ENCODE data around the gene PRUNE2. TPM values are rescaled to one million over a fixed set of nuclear protein-coding genes. Genes with fewer than 3 reads are reported as not detected.

The PRUNE2 gene
- total and polyA plus RNA-seq, 2 of the 13 experiments (the other 11 are each of a cell fraction or from before 2014, with no cell fraction given): 0.02 TPM; not detected in 1

GRCh38 chr9:76617497-76618175 lies 288.3 kb downstream of the PRUNE2 start:
- H3K27me3 ChIP-seq (ENCODE audit: control insufficient read depth in 1 of 2, insufficient read depth in 2 of 2, low read length in 2 of 2): 0 out of 5 replicates have a peak, but pooled peaks cover 0 to 3% of the 10 kb centered on the region in 2 experiments
- H3K9me3 ChIP-seq (ENCODE audit: low read length): no peaks in the 10 kb centered on the region
- intact Hi-C loops (cut with micrococcal nuclease; ENCODE audit: unreplicated experiment): no loop called here
- 52% methylated on average over 3 of the region's 3 CpGs for WGBS (ENCODE audit: low lambda C conversion rate)
- ATAC-seq (no peak), FAIRE-seq (no peak), DNase-seq (ENCODE audit: low spot score) (no peak)
- no peak overlapping the region for H3K9ac ChIP-seq (ENCODE audit: insufficient read depth, low read depth, low read length)
- no peak overlapping the region for H3K27ac ChIP-seq (ENCODE audit: extremely low read length, insufficient read depth, low read length)
- no TSS peak for BruUV-seq (replicated peaks)
- no peak overlapping the region for H3K4me2 ChIP-seq (ENCODE audit: low read depth, low read length)
- H3K36me3 ChIP-seq (replicated peaks in 1 of 2; ENCODE audit: control insufficient read depth in 1 of 2, insufficient read depth in 2 of 2, low read length in 2 of 2): no peaks in the 10 kb centered on the region
- in situ Hi-C loops (cut with HindIII; ENCODE audit: extremely low pct_ligation_motif_present, low pct_unique_long_range_greater_than_20kb): no loop called here
- no peaks in the 10 kb centered on the region for H3K79me2 ChIP-seq (ENCODE audit: insufficient read depth, low read length)
- ChIA-PET POLR2A (no interaction called here), CTCF (ENCODE audit: low intra/inter-chr PET ratio, low total read pairs) (no interaction called here)
- H3K4me3 ChIP-seq (replicated peaks in 1 of 3; ENCODE audit: insufficient read depth in 1 of 3, low read depth in 2 of 3, low read length in 3 of 3): no peak overlapping the region
- H4K20me1 ChIP-seq (ENCODE audit: insufficient read depth, low read length): no peaks in the 10 kb centered on the region
- H3K4me1 ChIP-seq (ENCODE audit: insufficient read depth, low read length): peaks cover 21% of the 10 kb centered on the region
- no peak overlapping the region for H2AFZ ChIP-seq (ENCODE audit: low read length)
- no peak for TF ChIP-seq ZNF7 (CRISPR knock-in tag; IDR thresholded peaks at IDR 0.05)
- no peak for TF ChIP-seq TEAD2 (CRISPR knock-in tag; IDR thresholded peaks at IDR 0.05)
- no peak for TF ChIP-seq NFYC (CRISPR knock-in tag; IDR thresholded peaks at IDR 0.05)
- TF ChIP-seq ZNF207 (IDR thresholded peaks at IDR 0.05; ENCODE audit: borderline replicate concordance): no peak
- no peak for TF ChIP-seq MBD4 (IDR thresholded peaks at IDR 0.05; ENCODE audit: borderline replicate concordance, low read length)
- no peak for TF ChIP-seq IRF2 (CRISPR knock-in tag; IDR thresholded peaks at IDR 0.05)
- TF ChIP-seq ZBTB3 (CRISPR knock-in tag; IDR thresholded peaks at IDR 0.05; ENCODE audit: borderline replicate concordance, low read depth): no peak
- TF ChIP-seq, protein P1, sequence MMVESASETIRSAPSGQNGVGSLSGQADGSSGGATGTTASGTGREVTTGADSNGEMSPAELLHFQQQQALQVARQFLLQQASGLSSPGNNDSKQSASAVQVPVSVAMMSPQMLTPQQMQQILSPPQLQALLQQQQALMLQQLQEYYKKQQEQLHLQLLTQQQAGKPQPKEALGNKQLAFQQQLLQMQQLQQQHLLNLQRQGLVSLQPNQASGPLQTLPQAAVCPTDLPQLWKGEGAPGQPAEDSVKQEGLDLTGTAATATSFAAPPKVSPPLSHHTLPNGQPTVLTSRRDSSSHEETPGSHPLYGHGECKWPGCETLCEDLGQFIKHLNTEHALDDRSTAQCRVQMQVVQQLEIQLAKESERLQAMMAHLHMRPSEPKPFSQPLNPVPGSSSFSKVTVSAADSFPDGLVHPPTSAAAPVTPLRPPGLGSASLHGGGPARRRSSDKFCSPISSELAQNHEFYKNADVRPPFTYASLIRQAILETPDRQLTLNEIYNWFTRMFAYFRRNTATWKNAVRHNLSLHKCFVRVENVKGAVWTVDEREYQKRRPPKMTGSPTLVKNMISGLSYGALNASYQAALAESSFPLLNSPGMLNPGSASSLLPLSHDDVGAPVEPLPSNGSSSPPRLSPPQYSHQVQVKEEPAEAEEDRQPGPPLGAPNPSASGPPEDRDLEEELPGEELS (CRISPR knock-in tag; IDR thresholded peaks at IDR 0.05): no peak
- TF ChIP-seq ZNF513 (CRISPR knock-in tag; conservative IDR thresholded peaks at IDR 0.05): no peak
- TF ChIP-seq ZNF431 (CRISPR knock-in tag; IDR thresholded peaks at IDR 0.05; ENCODE audit: borderline replicate concordance, low read depth): no peak
- TF ChIP-seq ZNF737 (CRISPR knock-in tag; IDR thresholded peaks at IDR 0.05; ENCODE audit: borderline replicate concordance): no peak
- TF ChIP-seq KLF16 (CRISPR knock-in tag; IDR thresholded peaks at IDR 0.05): no peak
- no peak for TF ChIP-seq THAP11 (CRISPR knock-in tag; IDR thresholded peaks at IDR 0.05)
- TF ChIP-seq ZEB1 (IDR thresholded peaks at IDR 0.05; ENCODE audit: insufficient replicate concordance, low read depth): no peak
- TF ChIP-seq ZNF362 (CRISPR knock-in tag; IDR thresholded peaks at IDR 0.05; ENCODE audit: borderline replicate concordance): no peak
- TF ChIP-seq MTERF4 (CRISPR knock-in tag; IDR thresholded peaks at IDR 0.05): no peak
- no peak for TF ChIP-seq ZNF768 (CRISPR knock-in tag; IDR thresholded peaks at IDR 0.05)
- TF ChIP-seq, protein P2, sequence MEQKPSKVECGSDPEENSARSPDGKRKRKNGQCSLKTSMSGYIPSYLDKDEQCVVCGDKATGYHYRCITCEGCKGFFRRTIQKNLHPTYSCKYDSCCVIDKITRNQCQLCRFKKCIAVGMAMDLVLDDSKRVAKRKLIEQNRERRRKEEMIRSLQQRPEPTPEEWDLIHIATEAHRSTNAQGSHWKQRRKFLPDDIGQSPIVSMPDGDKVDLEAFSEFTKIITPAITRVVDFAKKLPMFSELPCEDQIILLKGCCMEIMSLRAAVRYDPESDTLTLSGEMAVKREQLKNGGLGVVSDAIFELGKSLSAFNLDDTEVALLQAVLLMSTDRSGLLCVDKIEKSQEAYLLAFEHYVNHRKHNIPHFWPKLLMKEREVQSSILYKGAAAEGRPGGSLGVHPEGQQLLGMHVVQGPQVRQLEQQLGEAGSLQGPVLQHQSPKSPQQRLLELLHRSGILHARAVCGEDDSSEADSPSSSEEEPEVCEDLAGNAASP (CRISPR knock-in tag; IDR thresholded peaks at IDR 0.05; ENCODE audit: borderline replicate concordance): no peak

All from HepG2 (cell line).